GM19324 (cell line): ENCODE measurements around the gene SPANXN3.
"Not testable (repeated sequence)": the region's sequence is repeated elsewhere in the genome, so short reads cannot be mapped to it uniquely, and the experiment has no call there.

Source experiments
- ATAC-seq: cut with Tn5 transposase; IDR thresholded peaks from one replicate; pipeline ENCODE4 v1.9.1; 2021; ENCODE audit warnings: mild to moderate bottlenecking, moderate library complexity; ENCODE audit not compliant: unreplicated experiment, low FRiP score

Gene SPANXN3

GRCh38 chrX:143517375-143517774, at the start of gene SPANXN3:
Gene SPANXN3, minus strand, starts transcription at chrX:143517475. Its CDS starts 84 bp downstream, at chrX:143517391.
- ATAC-seq, result not testable (repeated sequence)

GRCh38 chrX:143536176-143536575, 18.9 kb upstream of the SPANXN3 start:
- ATAC-seq, result no peak

GRCh38 chrX:143502196-143502595, 15.1 kb downstream of the SPANXN3 start:
- not testable (repeated sequence) for ATAC-seq

GRCh38 chrX:143500751-143501150, 16.5 kb downstream of the SPANXN3 start:
- no peak for ATAC-seq

- ATAC-seq, result no peak
Observed at GRCh38 chrX:143486105-143486504, 31.2 kb downstream of the SPANXN3 start.

- ATAC-seq, result no peak
Observed at GRCh38 chrX:143476751-143477150, 40.5 kb downstream of the SPANXN3 start.

- no peak for ATAC-seq
Observed at GRCh38 chrX:143472347-143472938, 44.8 kb downstream of the SPANXN3 start.

GRCh38 chrX:143466130-143466529, 51.1 kb downstream of the SPANXN3 start:
- no peak for ATAC-seq

GRCh38 chrX:143462696-143463095, 54.6 kb downstream of the SPANXN3 start:
- ATAC-seq, result no peak

GRCh38 chrX:143461606-143462005, 55.7 kb downstream of the SPANXN3 start:
- no peak for ATAC-seq
